ENCODE results near the gene FAM13A.

Gene FAM13A

DNA sequence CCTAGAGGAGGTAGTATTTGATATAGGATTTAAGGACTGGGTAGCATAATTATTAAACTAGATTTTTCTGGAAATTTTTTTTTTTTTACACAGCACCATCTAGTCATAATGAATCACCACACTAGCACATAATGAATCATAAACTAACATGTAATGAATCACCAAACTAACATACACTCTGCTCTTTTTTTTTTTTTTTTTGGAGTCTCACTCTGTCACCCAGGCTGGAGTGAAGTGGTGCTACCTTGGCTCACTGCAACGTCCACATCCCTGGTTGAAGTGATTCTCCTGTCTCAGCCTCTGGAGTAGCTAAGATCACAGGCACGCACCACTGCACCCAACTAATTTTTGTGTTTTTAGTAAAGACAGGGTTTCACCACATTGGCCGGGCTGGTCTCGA is 92.5 kb downstream of the FAM13A start:
- Histone ChIP-seq H4K20me1 (ENCODE audit: low read depth, low read length) (no peaks in the 10 kb centered on the region), H3K36me3 (ENCODE audit: low read length) (no peaks in the 10 kb centered on the region), H2AFZ (ENCODE audit: low read depth, low read length, severe bottlenecking) (no peak overlapping the region), H3K9ac (ENCODE audit: low read length) (no peak overlapping the region), H3K4me2 (ENCODE audit: low read depth, low read length, poor library complexity, severe bottlenecking) (no peak overlapping the region), H3K9me3 (ENCODE audit: insufficient read depth, low read length) (no peaks in the 10 kb centered on the region), H3K79me2 (ENCODE audit: insufficient read depth, low read length) (no peaks in the 10 kb centered on the region), H3K27ac (ENCODE audit: low read depth, low read length) (no peak overlapping the region), H3K9me2 (replicated peaks; ENCODE audit: insufficient read depth, low read length) (no peaks in the 10 kb centered on the region), H3K27me3 (ENCODE audit: low read length) (no peaks in the 10 kb centered on the region), H3F3A (ENCODE audit: insufficient read depth) (no peaks in the 10 kb centered on the region), H3K4me3 (ENCODE audit: insufficient read depth, low read length, poor library complexity, severe bottlenecking) (no peak overlapping the region)
- TF ChIP-seq, protein P1, sequence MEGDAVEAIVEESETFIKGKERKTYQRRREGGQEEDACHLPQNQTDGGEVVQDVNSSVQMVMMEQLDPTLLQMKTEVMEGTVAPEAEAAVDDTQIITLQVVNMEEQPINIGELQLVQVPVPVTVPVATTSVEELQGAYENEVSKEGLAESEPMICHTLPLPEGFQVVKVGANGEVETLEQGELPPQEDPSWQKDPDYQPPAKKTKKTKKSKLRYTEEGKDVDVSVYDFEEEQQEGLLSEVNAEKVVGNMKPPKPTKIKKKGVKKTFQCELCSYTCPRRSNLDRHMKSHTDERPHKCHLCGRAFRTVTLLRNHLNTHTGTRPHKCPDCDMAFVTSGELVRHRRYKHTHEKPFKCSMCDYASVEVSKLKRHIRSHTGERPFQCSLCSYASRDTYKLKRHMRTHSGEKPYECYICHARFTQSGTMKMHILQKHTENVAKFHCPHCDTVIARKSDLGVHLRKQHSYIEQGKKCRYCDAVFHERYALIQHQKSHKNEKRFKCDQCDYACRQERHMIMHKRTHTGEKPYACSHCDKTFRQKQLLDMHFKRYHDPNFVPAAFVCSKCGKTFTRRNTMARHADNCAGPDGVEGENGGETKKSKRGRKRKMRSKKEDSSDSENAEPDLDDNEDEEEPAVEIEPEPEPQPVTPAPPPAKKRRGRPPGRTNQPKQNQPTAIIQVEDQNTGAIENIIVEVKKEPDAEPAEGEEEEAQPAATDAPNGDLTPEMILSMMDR (IDR thresholded peaks at IDR 0.05; ENCODE audit: insufficient read depth, low read length, poor library complexity, severe bottlenecking) = no peak
- TF ChIP-seq EZH2phosphoT487 (conservative IDR thresholded peaks at IDR 0.05; ENCODE audit: low read length) = no peak

DNA sequence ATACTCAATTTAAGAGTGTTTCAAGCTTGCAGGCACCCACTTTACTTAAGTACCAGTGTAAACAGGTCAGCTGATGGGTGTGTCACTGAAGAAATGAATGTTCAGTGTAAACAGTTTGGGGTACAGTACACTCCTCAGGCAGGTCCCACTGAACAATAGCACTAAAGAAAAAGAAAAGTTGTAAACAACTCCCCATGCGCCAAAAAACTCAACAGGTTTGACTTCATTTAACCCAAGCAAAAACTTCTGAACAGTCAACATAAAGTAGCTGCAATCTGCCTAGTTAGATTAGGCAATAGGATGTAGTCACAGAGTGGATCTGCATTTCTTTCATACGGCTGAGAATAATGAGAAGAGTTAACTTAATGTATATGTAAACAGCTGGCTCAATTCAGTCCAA is 93.2 kb downstream of the FAM13A start:
- H3K27me3 ChIP-seq (ENCODE audit: low read length) = no peaks in the 10 kb centered on the region
- TF ChIP-seq EZH2phosphoT487 (conservative IDR thresholded peaks at IDR 0.05; ENCODE audit: low read length) = no peak
- TF ChIP-seq, protein P1 (IDR thresholded peaks at IDR 0.05; ENCODE audit: insufficient read depth, low read length, poor library complexity, severe bottlenecking) = no peak
- no peaks in the 10 kb centered on the region for H3K36me3 ChIP-seq (ENCODE audit: low read length)
- no peak overlapping the region for H2AFZ ChIP-seq (ENCODE audit: low read depth, low read length, severe bottlenecking)
- no peak overlapping the region for H3K4me2 ChIP-seq (ENCODE audit: low read depth, low read length, poor library complexity, severe bottlenecking)
- H3K27ac ChIP-seq (ENCODE audit: low read depth, low read length) = no peak overlapping the region
- no peaks in the 10 kb centered on the region for H3F3A ChIP-seq (ENCODE audit: insufficient read depth)
- no peaks in the 10 kb centered on the region for H3K9me2 ChIP-seq (replicated peaks; ENCODE audit: insufficient read depth, low read length)
- H3K9me3 ChIP-seq (ENCODE audit: insufficient read depth, low read length) = no peaks in the 10 kb centered on the region
- no peak overlapping the region for H3K4me3 ChIP-seq (ENCODE audit: insufficient read depth, low read length, poor library complexity, severe bottlenecking)
- no peaks in the 10 kb centered on the region for H4K20me1 ChIP-seq (ENCODE audit: low read depth, low read length)
- H3K79me2 ChIP-seq (ENCODE audit: insufficient read depth, low read length) = no peaks in the 10 kb centered on the region
- no peak overlapping the region for H3K9ac ChIP-seq (ENCODE audit: low read length)

DNA sequence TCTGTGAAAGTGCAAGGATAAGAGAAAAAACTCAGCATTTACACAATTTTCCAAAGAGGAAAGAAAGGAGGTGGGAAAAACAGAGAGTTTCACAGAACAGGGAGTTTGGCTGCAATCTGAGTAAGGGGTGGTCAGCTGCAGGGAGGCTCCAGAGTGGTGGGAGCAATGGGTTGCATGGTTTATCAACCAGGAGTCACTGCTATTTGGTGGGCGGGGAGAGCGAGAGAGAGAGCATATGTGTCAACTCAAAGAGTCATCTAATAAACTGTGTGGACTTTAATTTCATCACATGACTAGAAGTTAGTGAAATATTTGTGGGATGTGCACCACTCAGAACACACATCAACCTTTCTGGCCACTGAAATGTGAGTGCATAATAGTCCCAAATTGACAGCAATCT is 94.6 kb downstream of the FAM13A start:
- no peaks in the 10 kb centered on the region for H3K9me3 ChIP-seq (ENCODE audit: insufficient read depth, low read length)
- no peak overlapping the region for H3K27ac ChIP-seq (ENCODE audit: low read depth, low read length)
- H4K20me1 ChIP-seq (ENCODE audit: low read depth, low read length) = no peaks in the 10 kb centered on the region
- no peak overlapping the region for H3K4me2 ChIP-seq (ENCODE audit: low read depth, low read length, poor library complexity, severe bottlenecking)
- TF ChIP-seq EZH2phosphoT487 (conservative IDR thresholded peaks at IDR 0.05; ENCODE audit: low read length) = no peak
- TF ChIP-seq, protein P1 (IDR thresholded peaks at IDR 0.05; ENCODE audit: insufficient read depth, low read length, poor library complexity, severe bottlenecking) = no peak
- no peak overlapping the region for H3K9ac ChIP-seq (ENCODE audit: low read length)
- H3K36me3 ChIP-seq (ENCODE audit: low read length) = no peaks in the 10 kb centered on the region
- H3K4me3 ChIP-seq (ENCODE audit: insufficient read depth, low read length, poor library complexity, severe bottlenecking) = no peak overlapping the region
- no peaks in the 10 kb centered on the region for H3F3A ChIP-seq (ENCODE audit: insufficient read depth)
- no peaks in the 10 kb centered on the region for H3K79me2 ChIP-seq (ENCODE audit: insufficient read depth, low read length)
- H2AFZ ChIP-seq (ENCODE audit: low read depth, low read length, severe bottlenecking) = no peak overlapping the region
- H3K9me2 ChIP-seq (replicated peaks; ENCODE audit: insufficient read depth, low read length) = no peaks in the 10 kb centered on the region
- no peaks in the 10 kb centered on the region for H3K27me3 ChIP-seq (ENCODE audit: low read length)
